A549 (cell line): ENCODE results near the gene GPR62. TPM values are rescaled to one million over a fixed set of nuclear protein-coding genes. Genes with fewer than 3 reads are reported as not detected.
"Not testable (repeated sequence)": the region's sequence is repeated elsewhere in the genome, so short reads cannot be mapped to it uniquely, and the experiment has no call there.

Experiments
- ATAC-seq, 2 experiments: fragments of 200-7000 bp in 1 of 2; fragments of >200 bp in 1 of 2; cut with Nextera tagmentation in 1 of 2; cut with Tn5 transposase in 1 of 2; 3 replicates each; pipeline versions ENCODE4 v1.8.0 to v1.9.1; 2018 to 2020; ENCODE audit warnings: mild to moderate bottlenecking in 1 of 2, moderate library complexity in 1 of 2
- CTCF ChIA-PET: fragments of 300-600 bp; sonication (Branson Sonifier 250); formaldehyde crosslinking; extraction: SDS; loops from one replicate; lab custom pipeline; 2021; ENCODE audit warnings: antibody characterized with exemption, inconsistent platforms; lab: Yijun Ruan, JAX
- POLR2A ChIA-PET: fragments of 350-600 bp; formaldehyde crosslinking; extraction: SDS; loops from one replicate; lab custom pipeline; 2021; ENCODE audit warnings: antibody characterized with exemption, inconsistent platforms; lab: Yijun Ruan, JAX
- DNase-seq, 2 experiments: peaks; one replicate each; pipeline versions ENCODE4 v3.0.0 to v3.0.0-alpha.2; 2011 to 2016; ENCODE audit warnings: low read depth in 1 of 2, low spot score in 1 of 2
- FAIRE-seq: peaks from 2 replicates; lab custom pipeline; 2011; peaks lifted over from hg19 to GRCh38; lab: Jason Lieb, UNC
- H3K27ac ChIP-seq, 2 experiments: fragments of >200 bp; sonication (Bioruptor Twin); formaldehyde crosslinking; 3 replicates each; pipeline ENCODE4 v1.5.1; 2016 to 2017
- H3K4me1 ChIP-seq: fragments of >200 bp; sonication (Bioruptor Twin); formaldehyde crosslinking; 3 replicates; pipeline ENCODE4 v1.6.1; 2016
- H3K4me2 ChIP-seq: fragments of >200 bp; sonication (Bioruptor Twin); formaldehyde crosslinking; 3 replicates; pipeline ENCODE4 v1.6.1; 2016
- H3K4me3 ChIP-seq: fragments of >200 bp; sonication (Bioruptor Twin); formaldehyde crosslinking; 3 replicates; pipeline ENCODE4 v1.5.1; 2016
- H3K9me3 ChIP-seq: fragments of >200 bp; sonication (Bioruptor Twin); formaldehyde crosslinking; 3 replicates; pipeline ENCODE4 v1.6.1; 2016
- CTCF ChIP-seq: fragments of >200 bp; sonication (Bioruptor Twin); formaldehyde crosslinking; IDR thresholded peaks from 3 replicates; pipeline ENCODE4 v1.5.1; 2016
- FOSB ChIP-seq: fragments of 250-450 bp; sonication (Bioruptor Pico); IDR thresholded peaks from 2 replicates; pipeline ENCODE4 v1.5.0; 2020; ENCODE audit warnings: mild to moderate bottlenecking, moderate library complexity
- HES2 ChIP-seq: fragments of >200 bp; sonication (Bioruptor Twin); formaldehyde crosslinking; IDR thresholded peaks from 2 replicates; pipeline ENCODE4 v1.6.1; 2016
- HOXA7 ChIP-seq: fragments of 250-450 bp; sonication (Bioruptor Pico); IDR thresholded peaks from 2 replicates; pipeline ENCODE4 v1.5.0; 2020; ENCODE audit warnings: mild to moderate bottlenecking, moderate library complexity
- HOXB13 ChIP-seq: fragments of 250-450 bp; sonication (Bioruptor Pico); IDR thresholded peaks from 2 replicates; pipeline ENCODE4 v1.5.0; 2020; ENCODE audit warnings: low read depth, mild to moderate bottlenecking, moderate library complexity
- POLR2AphosphoS2 ChIP-seq: conservative IDR thresholded peaks from 2 replicates; pipeline ENCODE4 v1.6.1; 2012; ENCODE audit warnings: low read length, improper control_type of control experiment, inconsistent platforms
- TFCP2L1 ChIP-seq: fragments of 250-450 bp; sonication (Bioruptor Pico); IDR thresholded peaks from 2 replicates; pipeline ENCODE4 v1.5.0; 2021; ENCODE audit warnings: mild to moderate bottlenecking
- ZNF302 ChIP-seq: fragments of 250-450 bp; sonication (Bioruptor Pico); IDR thresholded peaks from 2 replicates; pipeline ENCODE4 v1.9.0; 2021; ENCODE audit warnings: inconsistent platforms, mild to moderate bottlenecking, moderate library complexity
- WGBS: methylation state at CpG from one replicate; pipeline ENCODE4 v1.1.6; 2017; ENCODE audit errors: missing lambda C conversion rate; 5-methylcytosine and 5-hydroxymethylcytosine counted together
- polyA plus RNA-seq, 4 experiments: library from polyadenylated mRNA; depleted of rRNA in 3 of 4; stranded (reverse); fragments of >200 nt; fragmentation: RNase III in 1 of 4; extraction: RNeasy Plus Mini Kit Qiagen cat#74134 plus additional on column Dnase treatment in 1 of 4; gene quantifications; 2 replicates in 3 of 4; 3 replicates in 1 of 4; pipeline ENCODE4 v1.2.3, GENCODE V29; 2011 to 2017

GPR62 gene
- polyA plus RNA-seq, 2 of the 4 experiments (the other 2 are of a cell fraction): 0.05 TPM; not detected in 1

GRCh38 chr3:51988286-51989146, 33.3 kb downstream of the GPR62 start:
- CTCF ChIA-PET: interaction anchor here (1.0 to 4.1 kb wide), 2 partner anchors 14 to 46 kb away, joined by 3 to 19 read pairs; partner anchors contain the start of genes ABHD14A, ABHD14B and PARP3
- peak; percentile 13 to 15; a peak in 4 of 6 replicates for ATAC-seq
- no peak overlapping the region for H3K4me3 ChIP-seq
- POLR2A ChIA-PET: no interaction called here
- no peak overlapping the region for H3K27ac ChIP-seq
- no peak overlapping the region for H3K4me2 ChIP-seq
- peaks cover 38% of the 10 kb centered on the region for H3K4me1 ChIP-seq
- no peak for DNase-seq
- WGBS: 89% methylated on average over 15 of the region's 15 CpGs
- no peak for FAIRE-seq
- no peaks in the 10 kb centered on the region for H3K9me3 ChIP-seq
- TF ChIP-seq HES2 (no peak), TFCP2L1 (CRISPR knock-in tag) (no peak), ZNF302 (CRISPR knock-in tag) (no peak), FOSB (CRISPR knock-in tag) (no peak), POLR2AphosphoS2 (0 out of 2 replicates have a peak, but pooled peaks have one; percentile 23)

DNA sequence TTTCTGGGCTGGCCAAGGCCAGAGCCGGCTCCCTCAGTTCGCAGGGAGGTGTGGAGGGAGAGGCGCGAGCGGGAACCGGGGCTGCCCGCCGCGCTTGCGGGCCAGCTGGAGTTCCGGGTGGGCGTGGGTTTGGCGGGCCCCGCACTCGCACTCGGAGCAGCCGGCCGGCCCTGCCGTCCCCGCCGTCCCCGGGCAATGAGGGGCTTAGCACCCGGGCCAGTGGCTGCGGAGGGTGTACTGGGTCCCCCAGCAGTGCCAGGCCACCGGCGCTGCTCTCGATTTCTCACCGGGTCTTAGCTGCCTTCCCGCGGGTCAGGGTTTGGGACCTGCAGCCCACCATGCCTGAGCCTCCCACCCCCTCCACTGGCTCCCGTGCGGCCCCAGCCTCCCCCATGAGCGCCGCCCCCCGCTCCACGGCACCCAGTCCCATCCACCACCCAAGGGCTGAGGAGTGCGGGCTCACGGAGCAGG, 35.4 kb downstream of the GPR62 start:
- not testable (repeated sequence) for H3K4me2 ChIP-seq, ATAC-seq, FAIRE-seq, H3K9me3 ChIP-seq, DNase-seq, H3K4me3 ChIP-seq, H3K27ac ChIP-seq
- CTCF ChIA-PET: interaction anchor here (0.8 to 2.7 kb wide), 2 partner anchors 8 to 16 kb away, joined by 3 to 11 read pairs; no protein-coding TSS in a partner anchor
- peaks cover 40% of the 10 kb centered on the region for H3K4me1 ChIP-seq
- POLR2A ChIA-PET: interaction anchor here (3.4 kb wide), 1 partner anchor 7 kb away, joined by 14 read pairs; the partner anchor contains the start of gene ACY1
- 100% methylated on average over 2 of the region's 38 CpGs for whole genome bisulfite sequencing

GRCh38 chr3:51992017-51992682, 37.0 kb downstream of the GPR62 start:
- TF ChIP-seq HOXA7 (0 out of 2 replicates have a peak, but pooled peaks have one; percentile 50), CTCF (no peak), HOXB13 (CRISPR knock-in tag) (no peak), POLR2AphosphoS2 (peak; percentile 90; the same call in 1 of the 2 replicates)
- H3K4me1 ChIP-seq: peaks cover 27% of the 10 kb centered on the region; the same call in 2 of the 3 replicates
- CTCF ChIA-PET: interaction anchor here (0.6 to 2.7 kb wide), 6 partner anchors 10 to 1609 kb away, joined by 3 to 11 read pairs (median 7); partner anchors contain the start of genes ABHD14B and RRP9
- no peak overlapping the region for H3K4me3 ChIP-seq
- H3K27ac ChIP-seq: 0 out of 6 replicates have a peak overlapping the region, but pooled peaks of 1 of the 2 experiments have one; percentile 14
- no peak for DNase-seq
- no peak for FAIRE-seq
- WGBS: 100% methylated on average over 3 of the region's 3 CpGs
- POLR2A ChIA-PET: interaction anchor here (1.1 to 3.4 kb wide), 2 partner anchors 9 to 49 kb away, joined by 3 to 14 read pairs; partner anchors contain the start of gene ACY1
- H3K4me2 ChIP-seq: peak overlapping the region; percentile 38; the same call in 2 of the 3 replicates
- H3K9me3 ChIP-seq: no peaks in the 10 kb centered on the region
- no peak for ATAC-seq

DNA sequence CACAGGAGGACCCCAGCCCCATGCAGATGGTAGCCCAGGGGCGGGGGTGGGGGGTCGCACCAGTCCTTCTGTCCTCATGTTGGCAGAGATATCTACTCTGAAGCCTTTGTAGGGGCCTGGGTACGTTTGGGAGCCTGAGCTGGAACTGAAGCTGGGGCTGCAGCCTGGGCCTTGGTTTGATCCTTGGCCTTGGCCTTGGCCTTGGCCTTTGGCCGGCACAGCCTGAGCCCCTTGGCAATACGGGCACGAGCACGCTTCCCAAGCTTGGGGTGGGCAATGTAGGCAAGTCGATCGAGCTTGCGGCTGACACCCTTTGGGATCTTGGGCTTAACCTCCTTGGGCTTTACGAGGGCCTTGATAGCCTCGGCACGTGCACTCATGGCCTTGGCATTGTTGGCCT, 38.5 kb downstream of the GPR62 start:
- peak overlapping the region in 1 of 2 experiments; percentile 40; a peak in 1 of 6 replicates for H3K27ac ChIP-seq
- peak overlapping the region; percentile 98 for H3K4me2 ChIP-seq
- H3K4me1 ChIP-seq: peaks cover 31% of the 10 kb centered on the region; the same call in 2 of the 3 replicates
- CTCF ChIA-PET: interaction anchor here (1.4 to 2.7 kb wide), 2 partner anchors 11 to 52 kb away, joined by 3 to 13 read pairs; partner anchors contain the start of gene RRP9
- FAIRE-seq, H3K9me3 ChIP-seq, DNase-seq, ATAC-seq, H3K4me3 ChIP-seq: not testable (repeated sequence)
- WGBS: no CpG with 5 or more reads among the region's 13 CpGs
- POLR2A ChIA-PET: interaction anchor here (3.4 kb wide), 1 partner anchor 11 kb away, joined by 14 read pairs; the partner anchor contains the start of gene ACY1
